T-helper 1 cell treated with Interleukin-12 subunit alpha and Interleukin-12 subunit beta and Interleukin-4 antibody, amounts not matched to agents 30 μg/mL and 1 μg/mL, for 36 hours (primary cell): ENCODE results near the gene KRT26.
"Not testable (repeated sequence)": the region's sequence is repeated elsewhere in the genome, so short reads cannot be mapped to it uniquely, and the experiment has no call there.

ENCODE experiments used
- H3K27ac Mint-ChIP-seq: one replicate; pipeline ENCODE4 v1.8.0; 2021; ENCODE audit warnings: mild to moderate bottlenecking, mixed read lengths
- H3K27me3 Mint-ChIP-seq: one replicate; pipeline ENCODE4 v1.8.0; 2021; ENCODE audit warnings: low read depth, mixed read lengths
- H3K36me3 Mint-ChIP-seq: one replicate; pipeline ENCODE4 v1.8.0; 2021; ENCODE audit warnings: low read depth, mixed read lengths
- H3K4me1 Mint-ChIP-seq: one replicate; pipeline ENCODE4 v1.8.0; 2021; ENCODE audit warnings: low read depth, mixed read lengths
- H3K4me3 Mint-ChIP-seq: one replicate; pipeline ENCODE4 v1.8.0; 2021; ENCODE audit warnings: mild to moderate bottlenecking, moderate library complexity, mixed read lengths
- H3K9me3 Mint-ChIP-seq: one replicate; pipeline ENCODE4 v1.8.0; 2021; ENCODE audit warnings: mixed read lengths

KRT26 gene

GRCh38 chr17:40777459-40777858 lies 5.5 kb upstream of the KRT26 start:
- H3K4me3 Mint-ChIP-seq: no peak overlapping the region
- H3K27me3 Mint-ChIP-seq: peaks cover 51% of the 10 kb centered on the region
- H3K27ac Mint-ChIP-seq: no peak overlapping the region

DNA sequence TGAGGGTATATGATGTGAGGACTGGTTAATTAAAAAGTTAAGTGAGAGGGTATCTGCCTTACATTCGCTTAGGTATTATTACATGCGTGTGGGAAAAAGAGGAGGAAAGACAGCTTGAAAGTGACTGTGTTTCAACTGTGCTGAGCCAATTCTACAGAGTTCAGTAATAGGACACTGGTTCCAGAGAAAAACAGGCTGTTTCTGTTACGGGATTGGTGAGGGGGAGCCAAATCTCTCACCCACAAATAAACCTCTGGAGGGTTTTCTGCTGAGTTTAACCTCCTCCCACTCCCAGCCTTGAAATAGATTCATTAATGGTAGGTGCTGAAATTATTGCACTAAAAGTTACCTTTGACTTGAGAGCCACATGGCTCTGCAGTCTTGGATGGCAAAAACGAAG lies 3.9 kb upstream of the KRT26 start:
- Mint-ChIP-seq H3K36me3 (no peaks in the 10 kb centered on the region), H3K4me1 (no peaks in the 10 kb centered on the region), H3K27me3 (peaks cover 53% of the 10 kb centered on the region), H3K9me3 (no peaks in the 10 kb centered on the region), H3K27ac (no peak overlapping the region), H3K4me3 (no peak overlapping the region)

More at GRCh38 chr17:40777459-40777858, 5.5 kb upstream of the KRT26 start:
- Mint-ChIP-seq H3K9me3 (no peaks in the 10 kb centered on the region), H3K36me3 (no peaks in the 10 kb centered on the region), H3K4me1 (no peaks in the 10 kb centered on the region)

GRCh38 chr17:40765657-40766056 lies 6.3 kb downstream of the KRT26 start:
- H3K4me3 Mint-ChIP-seq: no peak overlapping the region
- no peak overlapping the region for H3K27ac Mint-ChIP-seq
- H3K36me3 Mint-ChIP-seq: no peaks in the 10 kb centered on the region
- H3K9me3 Mint-ChIP-seq: peaks cover 25% of the 10 kb centered on the region
- H3K27me3 Mint-ChIP-seq: peaks cover 28% of the 10 kb centered on the region
- H3K4me1 Mint-ChIP-seq: no peaks in the 10 kb centered on the region

- Mint-ChIP-seq H3K27ac (no peak overlapping the region), H3K36me3 (no peaks in the 10 kb centered on the region), H3K9me3 (peaks cover 45% of the 10 kb centered on the region), H3K27me3 (peaks cover 27% of the 10 kb centered on the region), H3K4me1 (no peaks in the 10 kb centered on the region), H3K4me3 (no peak overlapping the region)
These were observed 8.2 kb downstream of the KRT26 start for GRCh38 chr17:40763752-40764151.

GRCh38 chr17:40760105-40761016 lies 11.6 kb downstream of the KRT26 start:
- no peaks in the 10 kb centered on the region for H3K4me1 Mint-ChIP-seq
- H3K27ac Mint-ChIP-seq: no peak overlapping the region
- H3K4me3 Mint-ChIP-seq: no peak overlapping the region
- no peaks in the 10 kb centered on the region for H3K36me3 Mint-ChIP-seq
- H3K9me3 Mint-ChIP-seq: peaks cover 52% of the 10 kb centered on the region
- peaks cover 33% of the 10 kb centered on the region for H3K27me3 Mint-ChIP-seq

- Mint-ChIP-seq H3K27me3 (peaks cover 25% of the 10 kb centered on the region), H3K4me3 (no peak within 1 kb of the TSS), H3K4me1 (no peaks in the 10 kb centered on the region), H3K27ac (no peak within 1 kb of the TSS), H3K36me3 (no peaks in the 10 kb centered on the region), H3K9me3 (peaks cover 22% of the 10 kb centered on the region)
These were observed 16.8 kb downstream of the KRT26 start, which contains the start of gene KRT25 for GRCh38 chr17:40755231-40755630. KRT25 (minus strand) TSS chr17:40755331; CDS start chr17:40755271, 60 bp downstream.

- Mint-ChIP-seq H3K4me3 (no peak overlapping the region), H3K27me3 (peaks cover 23% of the 10 kb centered on the region), H3K4me1 (no peaks in the 10 kb centered on the region), H3K9me3 (peaks cover 8% of the 10 kb centered on the region), H3K27ac (no peak overlapping the region), H3K36me3 (no peaks in the 10 kb centered on the region)
These were observed 18.2 kb downstream of the KRT26 start for GRCh38 chr17:40753804-40754203.

DNA sequence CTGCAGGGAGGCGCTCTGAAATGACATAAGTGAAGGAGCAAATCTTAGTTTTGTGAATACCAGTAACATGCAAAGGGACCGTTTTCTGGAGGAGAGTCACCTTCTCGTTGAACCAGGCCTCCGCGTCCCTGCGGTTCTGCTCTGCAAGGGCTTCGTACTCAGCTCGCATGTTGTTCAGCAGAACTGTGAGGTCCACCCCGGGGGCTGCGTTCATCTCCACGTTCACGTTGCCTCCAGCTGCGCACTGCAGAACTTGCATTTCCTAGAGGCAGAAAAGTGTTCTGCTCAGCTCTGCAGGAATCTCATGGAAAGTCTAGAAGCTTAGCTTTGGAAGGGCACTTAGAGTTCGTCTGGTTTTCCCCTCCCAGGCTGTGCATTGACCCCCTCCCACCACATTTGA lies 20.9 kb downstream of the KRT26 start:
- no peak overlapping the region for H3K27ac Mint-ChIP-seq
- peaks cover 3% of the 10 kb centered on the region for H3K9me3 Mint-ChIP-seq
- H3K36me3 Mint-ChIP-seq: no peaks in the 10 kb centered on the region
- H3K4me3 Mint-ChIP-seq: no peak overlapping the region
- no peaks in the 10 kb centered on the region for H3K4me1 Mint-ChIP-seq
- H3K27me3 Mint-ChIP-seq: peaks cover 24% of the 10 kb centered on the region

GRCh38 chr17:40750391-40750790 lies 21.6 kb downstream of the KRT26 start:
- Mint-ChIP-seq H3K27me3 (peaks cover 25% of the 10 kb centered on the region), H3K4me3 (no peak overlapping the region)

DNA sequence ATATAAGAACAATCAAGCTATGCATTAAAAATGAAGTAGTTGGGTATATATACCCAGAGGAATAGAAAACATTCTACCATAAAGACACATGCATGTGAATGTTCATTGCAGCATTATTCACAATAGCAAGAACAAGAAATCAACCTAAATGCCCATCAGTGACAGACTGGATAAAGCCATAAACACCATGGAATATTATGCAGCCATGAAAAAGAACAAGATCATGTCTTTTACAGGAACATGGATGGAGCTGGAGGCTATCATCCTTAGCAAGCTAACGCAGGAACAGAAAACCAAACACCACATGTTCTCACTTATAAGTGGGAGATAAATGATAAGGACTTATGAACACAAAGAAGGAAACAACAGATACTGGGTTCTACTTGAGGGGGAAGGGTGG lies 23.3 kb downstream of the KRT26 start:
- not testable (repeated sequence) for H3K36me3 Mint-ChIP-seq, H3K27ac Mint-ChIP-seq, H3K9me3 Mint-ChIP-seq, H3K4me1 Mint-ChIP-seq, H3K4me3 Mint-ChIP-seq
- H3K27me3 Mint-ChIP-seq: peaks cover 34% of the 10 kb centered on the region

More at GRCh38 chr17:40750391-40750790, 21.6 kb downstream of the KRT26 start:
- no peaks in the 10 kb centered on the region for H3K4me1 Mint-ChIP-seq
- H3K9me3 Mint-ChIP-seq: peaks cover 3% of the 10 kb centered on the region
- H3K36me3 Mint-ChIP-seq: no peaks in the 10 kb centered on the region
- H3K27ac Mint-ChIP-seq: no peak overlapping the region

GRCh38 chr17:40738553-40738952 lies 33.4 kb downstream of the KRT26 start:
- no peak overlapping the region for H3K4me3 Mint-ChIP-seq
- H3K4me1 Mint-ChIP-seq: no peaks in the 10 kb centered on the region
- peaks cover 5% of the 10 kb centered on the region for H3K9me3 Mint-ChIP-seq
- H3K27ac Mint-ChIP-seq: no peak overlapping the region
- peaks cover 38% of the 10 kb centered on the region for H3K27me3 Mint-ChIP-seq
- H3K36me3 Mint-ChIP-seq: no peaks in the 10 kb centered on the region

- no peak overlapping the region for H3K27ac Mint-ChIP-seq
- no peaks in the 10 kb centered on the region for H3K9me3 Mint-ChIP-seq
- no peaks in the 10 kb centered on the region for H3K4me1 Mint-ChIP-seq
- no peaks in the 10 kb centered on the region for H3K36me3 Mint-ChIP-seq
- peaks cover 41% of the 10 kb centered on the region for H3K27me3 Mint-ChIP-seq
- no peak overlapping the region for H3K4me3 Mint-ChIP-seq
These were observed 37.0 kb downstream of the KRT26 start for GRCh38 chr17:40735016-40735415.

DNA sequence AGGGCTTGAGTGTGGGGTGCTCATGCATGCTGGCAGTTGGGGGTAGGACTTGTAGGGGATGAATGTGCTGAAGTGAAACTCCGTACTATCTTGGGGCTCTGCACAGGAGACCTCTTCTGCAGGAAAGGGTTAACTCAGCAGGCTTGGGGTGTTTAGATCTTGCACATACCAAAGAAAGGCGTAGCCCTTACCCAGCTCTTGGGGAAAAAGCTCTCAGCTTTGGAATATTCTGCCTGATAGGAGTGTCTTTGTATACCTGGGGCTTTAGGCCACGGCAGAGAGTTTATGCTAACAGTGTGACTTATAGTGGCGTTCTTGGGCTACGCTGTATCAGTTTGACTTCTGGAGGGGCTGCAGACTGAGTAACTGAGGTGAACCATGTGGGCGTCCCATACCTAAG lies 38.0 kb downstream of the KRT26 start:
- Mint-ChIP-seq H3K9me3 (no peaks in the 10 kb centered on the region), H3K27ac (no peak overlapping the region), H3K36me3 (no peaks in the 10 kb centered on the region), H3K4me1 (no peaks in the 10 kb centered on the region), H3K4me3 (no peak overlapping the region), H3K27me3 (peaks cover 35% of the 10 kb centered on the region)

- Mint-ChIP-seq H3K9me3 (no peaks in the 10 kb centered on the region), H3K36me3 (no peaks in the 10 kb centered on the region), H3K27me3 (peaks cover 35% of the 10 kb centered on the region), H3K4me3 (no peak overlapping the region), H3K27ac (no peak overlapping the region), H3K4me1 (no peaks in the 10 kb centered on the region)
These were observed 41.0 kb downstream of the KRT26 start for GRCh38 chr17:40730970-40731369.

DNA sequence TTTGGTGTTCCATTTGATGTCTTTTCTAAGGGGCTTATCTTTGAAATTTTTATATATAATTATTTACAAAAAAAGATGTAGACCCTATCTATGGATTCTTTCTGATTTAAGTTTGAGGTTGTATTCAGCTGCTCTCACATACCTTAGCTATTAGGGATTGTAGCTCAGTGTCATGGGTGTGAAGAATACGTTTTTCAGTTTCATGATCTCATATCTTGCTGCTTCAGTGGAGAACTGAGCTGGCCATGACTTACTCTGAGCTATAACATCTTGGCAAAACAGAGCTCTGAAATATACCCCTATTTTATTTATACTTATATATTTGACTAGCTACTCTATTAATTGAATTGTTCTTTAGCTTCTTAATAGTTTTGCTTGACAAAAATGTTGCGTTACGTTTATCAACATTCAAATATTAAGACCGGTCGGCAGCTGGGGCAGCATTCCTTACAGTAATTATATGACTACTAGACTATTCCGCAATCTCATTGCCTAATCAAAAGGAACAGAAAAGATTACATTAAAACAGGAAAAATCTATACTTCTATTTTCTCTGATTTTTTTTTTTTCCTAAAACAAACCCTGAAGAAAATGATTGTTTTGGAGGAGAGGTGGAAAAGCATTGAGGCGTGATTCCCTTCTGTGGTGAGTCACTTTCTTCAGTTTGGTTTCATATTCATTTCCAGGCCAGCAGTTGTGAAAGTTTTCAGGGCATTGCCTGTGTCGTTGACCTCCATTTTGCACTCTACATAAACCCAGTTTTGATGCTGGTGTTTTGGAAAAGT lies 44.4 kb downstream of the KRT26 start:
- Mint-ChIP-seq H3K9me3 (no peaks in the 10 kb centered on the region), H3K4me1 (no peaks in the 10 kb centered on the region), H3K36me3 (no peaks in the 10 kb centered on the region), H3K4me3 (no peak overlapping the region), H3K27ac (no peak overlapping the region), H3K27me3 (peaks cover 40% of the 10 kb centered on the region)
